ENCODE results near the gene AIMP1. TPM values are rescaled to one million over a fixed set of nuclear protein-coding genes. Genes with fewer than 3 reads are reported as not detected.

Gene AIMP1
- total RNA-seq, 6 experiments from 2014 or later: 64.7 to 74.9 (median 70.8) TPM

DNA sequence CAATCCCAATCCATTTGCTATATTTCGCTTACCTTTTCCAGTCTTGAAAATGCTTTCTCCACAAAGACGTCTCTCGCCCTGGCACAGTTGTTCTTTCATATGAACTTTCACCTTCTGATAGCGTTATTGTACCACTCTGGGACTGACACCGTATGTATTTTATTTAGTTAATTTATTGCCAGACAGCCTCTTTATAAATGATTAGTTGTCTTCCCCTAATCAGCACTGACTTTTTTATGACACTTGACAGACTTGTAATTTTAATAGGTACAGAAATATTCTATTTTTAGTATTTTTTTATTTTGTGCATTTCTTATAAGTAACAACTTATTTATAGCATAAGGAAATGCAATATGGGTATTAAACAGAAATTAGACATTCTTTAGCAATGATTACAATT, 52.3 kb downstream of the AIMP1 start, which contains the start of gene GIMD1:
TSS of gene GIMD1 (minus strand) at position 101 of the 400 bp plus-strand sequence. CDS start 1,343 bp downstream, outside the sequence.
- Mint-ChIP-seq H3K27ac (peak within 1 kb of the TSS; percentile 38; the same call in 1 of the 2 replicates), H3K36me3 (ENCODE audit: low read depth) (no peaks in the 10 kb centered on the region), H3K4me3 (peak within 1 kb of the TSS; percentile 59), H3K27me3 (ENCODE audit: insufficient read depth) (no peaks in the 10 kb centered on the region), H3K4me1 (ENCODE audit: low read depth) (peaks cover 61% of the 10 kb centered on the region), H3K9me3 (no peaks in the 10 kb centered on the region)
- TF ChIP-seq, protein P1, sequence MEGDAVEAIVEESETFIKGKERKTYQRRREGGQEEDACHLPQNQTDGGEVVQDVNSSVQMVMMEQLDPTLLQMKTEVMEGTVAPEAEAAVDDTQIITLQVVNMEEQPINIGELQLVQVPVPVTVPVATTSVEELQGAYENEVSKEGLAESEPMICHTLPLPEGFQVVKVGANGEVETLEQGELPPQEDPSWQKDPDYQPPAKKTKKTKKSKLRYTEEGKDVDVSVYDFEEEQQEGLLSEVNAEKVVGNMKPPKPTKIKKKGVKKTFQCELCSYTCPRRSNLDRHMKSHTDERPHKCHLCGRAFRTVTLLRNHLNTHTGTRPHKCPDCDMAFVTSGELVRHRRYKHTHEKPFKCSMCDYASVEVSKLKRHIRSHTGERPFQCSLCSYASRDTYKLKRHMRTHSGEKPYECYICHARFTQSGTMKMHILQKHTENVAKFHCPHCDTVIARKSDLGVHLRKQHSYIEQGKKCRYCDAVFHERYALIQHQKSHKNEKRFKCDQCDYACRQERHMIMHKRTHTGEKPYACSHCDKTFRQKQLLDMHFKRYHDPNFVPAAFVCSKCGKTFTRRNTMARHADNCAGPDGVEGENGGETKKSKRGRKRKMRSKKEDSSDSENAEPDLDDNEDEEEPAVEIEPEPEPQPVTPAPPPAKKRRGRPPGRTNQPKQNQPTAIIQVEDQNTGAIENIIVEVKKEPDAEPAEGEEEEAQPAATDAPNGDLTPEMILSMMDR (IDR thresholded peaks at IDR 0.05): no peak
- DNase-seq: no peak

DNA sequence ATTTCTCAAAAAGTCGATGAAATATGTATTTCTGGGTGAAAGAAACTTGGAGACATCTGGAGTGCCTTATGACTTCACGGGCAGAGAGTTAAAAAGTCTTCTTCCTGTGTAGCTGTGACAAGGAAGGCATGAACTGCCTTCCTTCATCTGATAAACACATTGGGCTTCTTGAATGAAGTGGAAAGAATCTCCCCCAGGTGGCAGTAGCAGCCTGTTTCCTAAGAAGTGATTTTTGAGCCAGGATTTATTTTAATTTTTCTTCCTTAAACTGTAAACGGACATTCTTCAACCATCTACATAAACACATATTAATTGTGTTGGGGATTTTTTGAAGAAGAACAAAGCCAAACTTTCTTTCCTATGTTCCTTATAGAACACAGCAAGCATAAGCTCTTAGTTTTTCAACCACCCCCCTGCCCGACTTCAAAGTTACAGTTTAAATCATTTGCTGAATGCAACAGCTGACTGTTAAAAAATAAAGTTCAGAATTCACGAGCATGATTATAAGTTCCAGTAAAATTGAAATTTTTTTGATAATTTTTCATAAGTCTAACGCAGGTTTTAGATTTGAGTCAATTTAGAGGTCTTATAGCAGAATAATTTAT, 53.2 kb downstream of the AIMP1 start:
- peak overlapping the region; percentile 38; the same call in 1 of the 2 replicates for H3K27ac Mint-ChIP-seq
- TF ChIP-seq, protein P1 (IDR thresholded peaks at IDR 0.05): peak; percentile 87

DNA sequence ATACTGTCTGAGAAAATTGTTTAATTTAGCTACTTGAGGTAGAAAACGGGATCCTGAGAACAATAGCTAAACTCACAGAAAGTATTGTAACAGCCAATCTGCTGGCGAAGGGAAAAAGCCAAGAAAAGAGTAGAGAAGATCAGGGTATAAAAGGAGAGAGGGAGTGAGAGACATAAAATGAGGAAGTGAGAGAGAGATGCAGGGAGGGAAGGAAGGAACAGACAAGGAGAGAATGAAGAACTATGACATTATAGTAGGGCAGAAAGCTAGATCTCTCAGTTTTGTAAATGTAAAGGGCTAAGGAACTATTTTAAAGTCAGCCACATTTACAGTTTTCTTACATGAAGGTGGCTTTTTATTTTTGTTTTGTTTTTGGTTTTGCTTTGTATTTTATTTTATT, 53.9 kb downstream of the AIMP1 start:
- Mint-ChIP-seq H3K27me3 (ENCODE audit: insufficient read depth) (no peaks in the 10 kb centered on the region), H3K27ac (peak overlapping the region; percentile 43), H3K4me1 (ENCODE audit: low read depth) (peaks cover 45% of the 10 kb centered on the region), H3K4me3 (no peak overlapping the region; the same call in 1 of the 2 replicates), H3K36me3 (ENCODE audit: low read depth) (no peaks in the 10 kb centered on the region), H3K9me3 (no peaks in the 10 kb centered on the region)
- TF ChIP-seq, protein P1 (IDR thresholded peaks at IDR 0.05): no peak
- no peak for DNase-seq

More for the DNA sequence above, 53.2 kb downstream of the AIMP1 start:
- peak; percentile 69 for DNase-seq
- Mint-ChIP-seq H3K4me3 (peak overlapping the region; percentile 59), H3K27me3 (ENCODE audit: insufficient read depth) (no peaks in the 10 kb centered on the region), H3K9me3 (no peaks in the 10 kb centered on the region), H3K4me1 (ENCODE audit: low read depth) (peaks cover 52% of the 10 kb centered on the region), H3K36me3 (ENCODE audit: low read depth) (no peaks in the 10 kb centered on the region)

DNA sequence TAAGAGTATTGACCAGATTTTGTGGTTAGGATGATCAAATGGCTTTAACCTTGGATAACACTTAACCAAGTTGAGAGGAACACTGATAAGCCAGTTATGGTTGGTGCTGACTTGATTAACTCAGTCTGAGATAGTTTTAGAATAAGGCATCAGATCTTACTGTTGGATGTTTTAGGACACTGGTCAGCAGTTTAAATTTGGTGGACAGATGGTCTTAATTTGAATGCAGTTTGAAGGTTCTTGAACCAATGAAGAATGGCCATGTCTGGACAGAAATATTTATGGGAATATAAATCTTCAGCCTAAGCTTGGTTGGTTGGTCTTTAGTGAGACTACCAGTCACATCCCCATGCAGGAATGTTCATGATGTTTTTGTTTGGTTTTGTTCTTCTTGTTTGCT, 54.8 kb downstream of the AIMP1 start:
- no peak for DNase-seq
- Mint-ChIP-seq H3K9me3 (no peaks in the 10 kb centered on the region), H3K36me3 (ENCODE audit: low read depth) (no peaks in the 10 kb centered on the region), H3K27me3 (ENCODE audit: insufficient read depth) (no peaks in the 10 kb centered on the region), H3K4me1 (ENCODE audit: low read depth) (peaks cover 36% of the 10 kb centered on the region), H3K4me3 (no peak overlapping the region), H3K27ac (no peak overlapping the region)
- TF ChIP-seq, protein P1 (IDR thresholded peaks at IDR 0.05): no peak

DNA sequence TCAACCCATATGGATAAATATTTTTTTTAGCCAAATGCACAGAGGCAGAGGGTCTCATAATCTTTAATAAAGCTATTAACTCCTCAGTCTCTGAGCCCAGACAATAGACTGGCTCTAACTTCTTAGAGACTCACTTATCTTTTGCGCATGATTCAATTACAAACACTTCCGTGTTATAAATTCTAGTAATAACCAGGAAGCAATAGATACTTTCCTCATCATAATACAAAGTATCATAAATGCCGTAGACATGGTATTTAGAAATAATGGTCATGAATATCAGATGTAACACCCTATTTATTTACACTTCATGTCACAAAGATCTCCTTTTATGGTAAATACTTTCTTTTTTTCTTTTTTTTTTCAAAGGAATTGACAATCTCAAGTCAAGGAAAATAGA, 56.7 kb downstream of the AIMP1 start:
- no peaks in the 10 kb centered on the region for H3K36me3 Mint-ChIP-seq (ENCODE audit: low read depth)
- H3K27me3 Mint-ChIP-seq (ENCODE audit: insufficient read depth): no peaks in the 10 kb centered on the region
- H3K4me1 Mint-ChIP-seq (ENCODE audit: low read depth): peaks cover 25% of the 10 kb centered on the region
- no peak overlapping the region for H3K27ac Mint-ChIP-seq
- H3K4me3 Mint-ChIP-seq: no peak overlapping the region
- TF ChIP-seq, protein P1 (IDR thresholded peaks at IDR 0.05): no peak
- DNase-seq: no peak
- no peaks in the 10 kb centered on the region for H3K9me3 Mint-ChIP-seq

Measured in HFFc6 (cell line).